Neural progenitor cell (in vitro differentiated cells): ENCODE results near the gene TCAF1. TPM values are rescaled to one million over a fixed set of nuclear protein-coding genes. Genes with fewer than 3 reads are reported as not detected.

Experiments used
- DNase-seq: peaks from one replicate; pipeline ENCODE4 v3.0.0-alpha.2; 2016; ENCODE audit warnings: low spot score
- H2AFZ ChIP-seq: fragments of 200-600 bp; sonication (generic); replicated peaks from 2 replicates; pipeline ENCODE4 v1.6.1; 2016; ENCODE audit warnings: antibody characterized with exemption
- H3F3A ChIP-seq: fragments of 200-600 bp; sonication (generic); 2 replicates; pipeline ENCODE4 v1.6.1; 2016; ENCODE audit warnings: antibody characterized with exemption, low read depth
- H3K27ac ChIP-seq: fragments of 200-600 bp; sonication (generic); 2 replicates; pipeline ENCODE4 v1.5.1; 2016; ENCODE audit warnings: mild to moderate bottlenecking
- H3K27me3 ChIP-seq: fragments of 200-600 bp; sonication (generic); 2 replicates; pipeline ENCODE4 v1.6.1; 2016; ENCODE audit warnings: mild to moderate bottlenecking, moderate library complexity
- H3K36me3 ChIP-seq: fragments of 200-600 bp; sonication (generic); 2 replicates; pipeline ENCODE4 v1.5.1; 2016
- H3K4me1 ChIP-seq: fragments of 200-600 bp; sonication (generic); 2 replicates; pipeline ENCODE4 v1.6.1; 2016; ENCODE audit warnings: mixed run types
- H3K4me2 ChIP-seq: fragments of 200-600 bp; sonication (generic); 2 replicates; pipeline ENCODE4 v1.6.1; 2016
- H3K4me3 ChIP-seq: fragments of 200-600 bp; sonication (generic); 2 replicates; pipeline ENCODE4 v1.5.1; 2016
- H3K79me2 ChIP-seq: fragments of 200-600 bp; sonication (generic); 2 replicates; pipeline ENCODE4 v1.6.1; 2016; ENCODE audit warnings: low read depth
- H3K9ac ChIP-seq: fragments of 200-600 bp; sonication (generic); 2 replicates; pipeline ENCODE4 v1.6.1; 2016
- H3K9me3 ChIP-seq: fragments of 200-600 bp; sonication (generic); 2 replicates; pipeline ENCODE4 v1.5.1; 2016; ENCODE audit warnings: low read depth
- H4K20me1 ChIP-seq: fragments of 200-600 bp; sonication (generic); 2 replicates; pipeline ENCODE4 v1.6.1; 2016; ENCODE audit warnings: low read depth
- H3K27ac Mint-ChIP-seq: 3 replicates; pipeline ENCODE4 v1.8.0; 2021; ENCODE audit warnings: mixed read lengths
- H3K27me3 Mint-ChIP-seq: 2 replicates; pipeline ENCODE4 v1.8.0; 2022; ENCODE audit warnings: low read depth, mild to moderate bottlenecking, inconsistent platforms, moderate library complexity, mixed read lengths; ENCODE audit not compliant: insufficient read depth
- H3K36me3 Mint-ChIP-seq: 3 replicates; pipeline ENCODE4 v1.8.0; 2021; ENCODE audit warnings: mixed read lengths
- H3K4me1 Mint-ChIP-seq: 3 replicates; pipeline ENCODE4 v1.8.0; 2021; ENCODE audit warnings: mixed read lengths
- H3K4me3 Mint-ChIP-seq: 3 replicates; pipeline ENCODE4 v1.8.0; 2021; ENCODE audit warnings: mild to moderate bottlenecking, moderate library complexity, mixed read lengths
- H3K9me3 Mint-ChIP-seq: 3 replicates; pipeline ENCODE4 v1.8.0; 2020; ENCODE audit warnings: mixed read lengths
- EZH2 ChIP-seq: fragments of 200-600 bp; sonication (generic); IDR thresholded peaks from 2 replicates; pipeline ENCODE4 v1.6.1; 2017; ENCODE audit warnings: antibody characterized with exemption, mild to moderate bottlenecking, moderate library complexity
- EZH2phosphoT487 ChIP-seq: fragments of 200-600 bp; sonication (generic); IDR thresholded peaks from 2 replicates; pipeline ENCODE4 v1.6.1; 2017; ENCODE audit warnings: antibody characterized with exemption
- total RNA-seq: library from RNA; depleted of rRNA; stranded (reverse); fragments of >200 nt; gene quantifications from 2 replicates; pipeline ENCODE4 v1.2.3, GENCODE V29; 2015; ENCODE audit warnings: low replicate concordance
- TF ChIP-seq, protein P1 (sequence below): fragments of 200-600 bp; sonication (generic); IDR thresholded peaks from 2 replicates; pipeline ENCODE4 v1.5.1; 2017; ENCODE audit warnings: antibody characterized with exemption, mild to moderate bottlenecking

Gene TCAF1
- total RNA-seq, 1 donor from 2014 or later, result 71.0 TPM

DNA sequence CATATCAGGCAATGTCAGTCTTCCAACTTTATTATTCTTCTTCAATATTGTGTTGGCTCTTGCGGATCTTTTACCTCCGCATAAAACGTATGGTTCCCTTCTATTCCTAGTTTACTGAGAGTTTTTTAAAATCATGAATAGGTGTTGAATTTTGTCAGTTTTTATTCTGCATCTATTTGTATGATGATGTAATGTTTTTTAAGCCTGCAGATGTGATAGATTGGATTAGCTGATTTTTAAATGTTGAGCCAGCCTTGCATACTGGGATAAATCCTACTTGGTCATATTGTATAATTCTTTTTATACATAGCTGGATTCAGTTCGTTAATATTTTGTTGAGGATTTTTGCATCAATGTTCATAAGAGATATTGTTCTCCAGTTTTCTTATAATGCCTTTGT is 43.4 kb upstream of the TCAF1 start:
- Mint-ChIP-seq H3K4me3 (no peak overlapping the region), H3K4me1 (no peaks in the 10 kb centered on the region), H3K27me3 (no peaks in the 10 kb centered on the region), H3K36me3 (no peaks in the 10 kb centered on the region), H3K27ac (no peak overlapping the region), H3K9me3 (peaks cover 4% of the 10 kb centered on the region)
- Histone ChIP-seq H2AFZ (no peak overlapping the region), H3K4me3 (no peak overlapping the region), H3K79me2 (no peaks in the 10 kb centered on the region), H4K20me1 (no peaks in the 10 kb centered on the region), H3K27me3 (no peaks in the 10 kb centered on the region), H3K4me1 (no peaks in the 10 kb centered on the region), H3K9me3 (no peaks in the 10 kb centered on the region), H3K9ac (no peak overlapping the region), H3K4me2 (no peak overlapping the region), H3K27ac (no peak overlapping the region), H3F3A (no peaks in the 10 kb centered on the region), H3K36me3 (no peaks in the 10 kb centered on the region)
- no peak for TF ChIP-seq EZH2
- TF ChIP-seq, protein P1, sequence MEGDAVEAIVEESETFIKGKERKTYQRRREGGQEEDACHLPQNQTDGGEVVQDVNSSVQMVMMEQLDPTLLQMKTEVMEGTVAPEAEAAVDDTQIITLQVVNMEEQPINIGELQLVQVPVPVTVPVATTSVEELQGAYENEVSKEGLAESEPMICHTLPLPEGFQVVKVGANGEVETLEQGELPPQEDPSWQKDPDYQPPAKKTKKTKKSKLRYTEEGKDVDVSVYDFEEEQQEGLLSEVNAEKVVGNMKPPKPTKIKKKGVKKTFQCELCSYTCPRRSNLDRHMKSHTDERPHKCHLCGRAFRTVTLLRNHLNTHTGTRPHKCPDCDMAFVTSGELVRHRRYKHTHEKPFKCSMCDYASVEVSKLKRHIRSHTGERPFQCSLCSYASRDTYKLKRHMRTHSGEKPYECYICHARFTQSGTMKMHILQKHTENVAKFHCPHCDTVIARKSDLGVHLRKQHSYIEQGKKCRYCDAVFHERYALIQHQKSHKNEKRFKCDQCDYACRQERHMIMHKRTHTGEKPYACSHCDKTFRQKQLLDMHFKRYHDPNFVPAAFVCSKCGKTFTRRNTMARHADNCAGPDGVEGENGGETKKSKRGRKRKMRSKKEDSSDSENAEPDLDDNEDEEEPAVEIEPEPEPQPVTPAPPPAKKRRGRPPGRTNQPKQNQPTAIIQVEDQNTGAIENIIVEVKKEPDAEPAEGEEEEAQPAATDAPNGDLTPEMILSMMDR, result no peak
- no peak for DNase-seq

DNA sequence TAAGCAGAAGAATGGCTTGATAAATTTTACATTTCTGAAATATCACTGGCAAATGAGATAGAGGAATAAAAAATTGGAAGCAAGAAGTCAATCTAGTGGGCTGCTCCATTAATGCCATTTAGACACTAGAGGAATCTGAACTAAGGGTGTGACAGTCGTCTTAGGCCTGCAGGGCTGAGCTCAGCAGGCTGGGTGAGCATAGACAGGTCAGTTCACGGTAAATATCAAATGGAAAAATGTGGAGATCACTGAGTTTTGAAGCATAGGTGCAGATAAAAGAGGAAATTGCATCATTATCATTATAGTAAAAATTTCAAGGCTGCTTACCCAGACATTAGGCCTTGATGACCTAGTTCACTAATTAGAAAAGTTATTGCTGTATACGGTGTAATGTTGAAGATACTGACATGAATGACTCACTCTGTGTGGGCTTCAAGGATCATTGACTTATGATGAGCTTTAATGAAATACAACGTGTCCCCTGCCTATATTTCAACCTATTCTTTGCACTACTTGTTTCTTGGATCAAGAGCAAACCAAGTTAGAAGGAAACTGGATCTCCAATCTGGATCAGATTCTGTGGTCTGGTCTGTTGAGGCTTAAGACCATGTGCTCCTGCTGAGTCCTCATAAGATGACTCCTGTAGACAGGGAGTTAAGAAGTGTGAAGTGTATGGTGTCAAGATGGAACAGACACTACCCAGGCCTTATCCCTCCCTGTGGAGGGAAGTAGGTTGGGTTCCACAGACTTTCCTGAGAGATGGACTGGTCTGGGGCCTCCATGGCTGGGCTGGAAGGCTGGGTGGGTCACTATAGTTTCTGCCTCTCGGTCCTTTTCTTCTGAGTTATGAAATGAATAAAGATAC is 36.6 kb upstream of the TCAF1 start:
- TF ChIP-seq, protein P1, result no peak
- TF ChIP-seq EZH2, result no peak
- no peak for TF ChIP-seq EZH2phosphoT487
- no peaks in the 10 kb centered on the region for H3K9me3 Mint-ChIP-seq
- peaks cover 6% of the 10 kb centered on the region for H3K27me3 Mint-ChIP-seq
- H3K4me3 Mint-ChIP-seq, result no peak overlapping the region
- no peak overlapping the region for H3K27ac ChIP-seq
- DNase-seq, result no peak
- H2AFZ ChIP-seq, result no peak overlapping the region
- H3K4me1 ChIP-seq, result no peaks in the 10 kb centered on the region
- no peak overlapping the region for H3K27ac Mint-ChIP-seq
- no peaks in the 10 kb centered on the region for H3K79me2 ChIP-seq
- H3K4me3 ChIP-seq, result no peak overlapping the region
- no peaks in the 10 kb centered on the region for H3F3A ChIP-seq
- no peaks in the 10 kb centered on the region for H3K36me3 Mint-ChIP-seq
- no peaks in the 10 kb centered on the region for H4K20me1 ChIP-seq
- no peaks in the 10 kb centered on the region for H3K9me3 ChIP-seq
- no peak overlapping the region for H3K4me2 ChIP-seq
- H3K4me1 Mint-ChIP-seq, result no peaks in the 10 kb centered on the region
- H3K36me3 ChIP-seq, result no peaks in the 10 kb centered on the region
- H3K27me3 ChIP-seq, result no peaks in the 10 kb centered on the region
- no peak overlapping the region for H3K9ac ChIP-seq

DNA sequence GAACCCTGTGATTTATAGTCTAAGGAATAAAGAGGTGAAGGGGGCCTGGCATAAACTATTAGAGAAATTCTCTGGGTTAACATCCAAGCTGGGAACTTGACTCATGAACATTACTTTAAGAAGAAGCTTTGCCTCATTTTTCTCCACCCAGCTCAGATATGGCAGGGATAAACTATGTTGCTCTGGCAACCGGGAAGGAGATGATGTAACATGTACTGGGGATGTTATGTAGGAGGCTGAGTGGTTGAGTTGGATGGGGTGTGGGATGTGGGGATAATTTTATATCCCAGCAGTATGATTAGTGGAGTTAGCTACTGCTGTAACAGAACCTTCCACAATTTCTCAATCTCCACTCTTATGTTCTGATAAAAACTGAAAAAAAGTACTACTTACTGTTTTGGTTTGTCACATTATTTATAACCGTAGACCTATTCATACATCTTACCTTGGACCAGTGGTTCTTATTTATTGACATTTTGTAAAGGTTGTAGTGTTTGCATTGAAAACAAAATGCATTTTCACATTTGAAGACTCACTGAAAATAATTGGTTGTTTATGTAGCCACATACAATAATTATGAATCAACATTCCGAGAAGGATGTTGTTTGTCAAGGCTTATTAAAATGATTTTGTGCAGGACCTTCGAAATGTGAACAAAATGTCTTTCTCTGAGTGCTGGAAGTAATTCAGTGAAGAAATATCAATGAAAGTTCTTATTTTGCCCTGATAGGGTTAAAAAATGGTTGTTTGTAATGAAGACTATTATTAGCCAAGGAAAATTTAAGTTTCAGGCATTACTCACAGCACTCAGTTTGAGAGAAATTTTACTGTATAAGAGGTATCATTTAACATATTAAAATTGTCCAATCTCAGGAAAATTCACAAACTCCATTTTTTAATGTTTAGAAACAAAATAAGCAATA is 34.4 kb upstream of the TCAF1 start:
- H3K27ac Mint-ChIP-seq, result no peak overlapping the region
- DNase-seq, result no peak
- no peaks in the 10 kb centered on the region for H3K9me3 ChIP-seq
- H3K36me3 Mint-ChIP-seq, result no peaks in the 10 kb centered on the region
- H3K4me3 Mint-ChIP-seq, result no peak overlapping the region
- no peaks in the 10 kb centered on the region for H3K4me1 Mint-ChIP-seq
- H4K20me1 ChIP-seq, result no peaks in the 10 kb centered on the region
- peaks cover 6% of the 10 kb centered on the region for H3K27me3 Mint-ChIP-seq
- H2AFZ ChIP-seq, result no peak overlapping the region
- H3K9me3 Mint-ChIP-seq, result no peaks in the 10 kb centered on the region
- no peak for TF ChIP-seq EZH2
- TF ChIP-seq, protein P1, result no peak
- TF ChIP-seq EZH2phosphoT487, result no peak
- H3K36me3 ChIP-seq, result no peaks in the 10 kb centered on the region
- no peak overlapping the region for H3K4me2 ChIP-seq
- H3K27me3 ChIP-seq, result no peaks in the 10 kb centered on the region
- H3F3A ChIP-seq, result no peaks in the 10 kb centered on the region
- H3K4me3 ChIP-seq, result no peak overlapping the region
- H3K27ac ChIP-seq, result no peak overlapping the region
- no peaks in the 10 kb centered on the region for H3K4me1 ChIP-seq
- H3K79me2 ChIP-seq, result no peaks in the 10 kb centered on the region
- H3K9ac ChIP-seq, result no peak overlapping the region
